Activated CD4-positive, alpha-beta T cell treated with anti-CD3 and anti-CD28 coated beads, Interleukin-2, amount 50 U/mL, for 48 hours (primary cell): ENCODE results near the gene TMEM59L.
"Not testable (repeated sequence)": the region's sequence is repeated elsewhere in the genome, so short reads cannot be mapped to it uniquely, and the experiment has no call there.

Experiments
- DNase-seq, 2 experiments: peaks; one replicate each; pipeline ENCODE4 v3.0.0-alpha.2; 2020

TMEM59L gene

DNA sequence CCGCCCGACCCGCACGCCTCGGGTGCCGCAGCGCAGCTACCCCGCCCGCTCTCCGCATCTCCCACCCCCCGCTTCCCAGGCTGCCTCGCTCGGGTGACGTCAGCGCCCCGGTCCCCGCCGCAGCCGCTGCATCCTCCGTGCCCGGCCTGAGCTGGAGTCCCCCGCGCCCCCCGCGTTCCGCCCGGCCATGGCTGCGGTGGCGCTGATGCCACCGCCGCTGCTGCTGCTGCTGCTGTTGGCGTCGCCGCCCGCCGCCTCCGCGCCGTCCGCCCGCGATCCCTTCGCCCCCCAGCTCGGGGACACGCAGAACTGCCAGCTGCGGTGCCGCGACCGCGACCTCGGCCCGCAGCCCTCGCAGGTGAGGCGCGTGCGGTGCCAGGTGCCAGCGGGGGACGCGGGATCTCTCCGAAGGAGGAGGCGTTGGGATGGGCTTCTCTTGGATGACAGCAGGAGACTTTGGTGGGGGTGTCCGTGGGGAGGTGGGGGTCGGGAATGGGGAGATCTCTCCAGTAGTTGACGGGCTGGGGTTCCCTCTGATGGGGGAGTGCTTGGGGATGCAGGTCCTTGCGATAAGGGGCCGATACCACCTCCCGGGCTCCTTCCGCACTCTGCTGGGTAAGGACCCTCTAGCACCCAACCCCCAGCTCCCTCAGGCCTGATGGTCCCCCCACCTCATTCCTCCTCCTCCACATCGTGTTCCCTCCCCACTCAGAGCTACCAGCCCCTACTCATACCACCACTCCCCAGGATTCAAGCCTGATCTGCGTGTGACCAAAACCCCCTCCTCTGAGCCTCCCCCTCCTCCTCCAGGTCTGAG is at the start of gene TMEM59L:
TMEM59L (plus strand) TSS at position 99 of the 817 bp plus-strand sequence; CDS start at position 188, 89 bp downstream.
- peak; percentile 33 to 47 for DNase-seq

DNA sequence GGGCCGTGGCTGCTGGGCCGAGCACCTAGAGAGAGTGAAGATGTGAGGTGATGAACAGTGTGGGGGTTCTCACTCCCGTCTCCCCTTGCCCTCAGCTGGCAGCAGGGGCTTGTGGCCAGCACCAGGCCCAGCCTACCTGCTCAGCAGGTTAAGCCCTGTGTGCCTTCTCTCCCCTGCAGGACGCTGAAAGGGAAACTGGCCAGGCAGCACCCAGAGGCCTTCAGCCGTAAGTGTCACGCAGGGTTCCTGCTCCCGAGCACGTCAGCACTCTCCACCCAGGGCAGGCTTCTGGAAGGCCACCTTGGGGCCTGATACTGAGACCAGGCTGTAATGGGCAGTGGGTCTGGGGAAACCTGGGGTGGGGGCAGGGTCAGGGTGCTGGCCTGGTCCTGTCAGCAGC is 45.7 kb upstream of the TMEM59L start:
- no peak for DNase-seq

DNA sequence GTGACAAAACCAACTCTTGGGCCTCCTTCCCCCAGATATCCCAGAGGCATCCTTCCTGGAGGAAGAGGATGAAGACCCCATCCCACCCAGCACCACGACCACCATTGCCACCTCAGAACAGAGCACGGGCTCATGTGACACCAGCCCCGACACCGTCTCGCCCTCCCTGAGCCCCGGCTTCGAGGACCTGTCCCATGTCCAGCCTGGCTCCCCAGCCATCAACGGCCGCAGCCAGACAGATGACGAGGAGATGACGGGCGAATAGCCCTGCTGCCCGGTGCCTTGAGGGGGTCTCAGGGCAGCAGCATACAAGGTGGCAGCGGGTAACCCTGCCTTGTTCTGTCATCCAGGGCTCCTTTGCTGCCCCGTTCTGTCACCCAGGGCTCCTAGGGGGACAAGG is 44.3 kb upstream of the TMEM59L start:
- no peak for DNase-seq

DNA sequence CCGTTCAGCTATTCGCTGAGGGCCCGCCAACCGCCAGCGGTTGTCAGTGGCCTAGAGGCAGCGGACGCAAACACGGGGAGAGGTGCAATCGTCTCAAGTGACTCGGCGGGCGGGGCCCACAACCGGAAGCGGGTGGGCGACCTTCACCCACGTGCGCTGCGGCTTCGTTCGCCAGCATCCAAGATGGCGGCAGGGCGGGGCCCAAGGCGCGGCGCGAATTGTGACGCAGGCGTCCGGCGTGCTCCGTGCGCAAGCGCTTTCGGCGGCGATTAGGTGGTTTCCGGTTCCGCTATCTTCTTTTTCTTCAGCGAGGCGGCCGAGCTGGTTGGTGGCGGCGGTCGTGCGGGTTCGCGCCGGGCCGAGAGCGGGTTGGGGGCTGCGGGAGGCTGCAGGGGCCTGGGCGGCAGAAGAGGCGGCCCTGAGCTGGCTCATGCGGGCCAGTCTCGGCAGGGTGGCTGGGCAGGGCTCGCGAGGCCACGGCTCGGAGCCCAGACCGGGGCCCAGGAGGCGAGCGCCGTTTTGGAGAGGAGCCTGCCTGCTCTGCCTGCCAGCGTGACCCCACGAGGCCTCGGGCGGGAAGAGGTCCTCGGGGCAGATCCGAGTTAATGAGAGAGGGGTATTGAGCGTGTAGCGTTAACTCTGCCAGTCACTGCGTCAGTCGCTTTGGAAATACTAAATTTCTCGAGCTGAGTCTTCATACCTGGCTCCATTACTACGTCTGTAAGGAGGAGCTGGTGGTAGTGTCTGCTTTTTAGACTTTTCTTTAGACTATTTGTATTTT is 40.9 kb upstream of the TMEM59L start, which contains the start of gene UBA52:
UBA52 (plus strand) TSS at position 294 of the 781 bp plus-strand sequence. CDS start 1,444 bp downstream, outside the sequence.
- DNase-seq = peak; percentile 99

DNA sequence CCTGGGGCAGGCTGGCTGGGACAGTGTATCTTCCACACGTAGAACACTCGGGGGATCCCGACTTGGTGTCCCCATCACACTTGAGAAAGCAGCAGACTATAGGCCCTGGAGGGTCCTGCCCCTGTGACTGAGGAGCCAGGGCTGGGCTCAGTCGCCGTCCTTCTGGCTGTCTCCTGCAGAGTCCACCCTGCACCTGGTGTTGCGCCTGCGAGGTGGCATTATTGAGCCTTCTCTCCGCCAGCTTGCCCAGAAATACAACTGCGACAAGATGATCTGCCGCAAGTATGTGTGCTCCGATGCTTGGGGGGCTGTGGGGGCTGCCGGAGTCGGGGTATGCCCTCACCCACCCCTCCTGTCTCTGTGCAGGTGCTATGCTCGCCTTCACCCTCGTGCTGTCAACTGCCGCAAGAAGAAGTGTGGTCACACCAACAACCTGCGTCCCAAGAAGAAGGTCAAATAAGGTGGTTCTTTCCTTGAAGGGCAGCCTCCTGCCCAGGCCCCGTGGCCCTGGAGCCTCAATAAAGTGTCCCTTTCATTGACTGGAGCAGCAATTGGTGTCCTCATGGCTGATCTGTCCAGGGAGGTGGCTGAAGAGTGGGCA is 37.9 kb upstream of the TMEM59L start:
- DNase-seq = no peak

DNA sequence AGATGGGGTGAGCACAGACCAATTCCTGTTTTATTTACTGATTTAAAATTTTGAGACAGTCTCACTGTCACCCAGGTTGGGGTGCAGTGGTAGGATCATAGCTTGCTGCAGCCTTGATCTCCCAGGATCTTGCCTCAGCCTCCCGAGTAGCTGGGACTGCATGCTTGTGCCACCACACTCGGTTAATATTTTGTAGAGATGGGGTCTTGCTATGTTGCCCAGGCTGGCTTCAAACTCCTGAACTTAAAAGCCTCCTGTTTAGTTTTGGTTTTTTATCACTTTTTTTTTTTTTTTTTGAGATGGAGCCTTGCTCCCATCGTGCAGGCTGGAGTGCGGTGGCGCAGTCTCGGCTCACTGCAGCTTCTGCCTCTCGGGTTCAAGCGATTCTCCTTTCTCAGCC is 36.3 kb upstream of the TMEM59L start:
- DNase-seq = no peak

DNA sequence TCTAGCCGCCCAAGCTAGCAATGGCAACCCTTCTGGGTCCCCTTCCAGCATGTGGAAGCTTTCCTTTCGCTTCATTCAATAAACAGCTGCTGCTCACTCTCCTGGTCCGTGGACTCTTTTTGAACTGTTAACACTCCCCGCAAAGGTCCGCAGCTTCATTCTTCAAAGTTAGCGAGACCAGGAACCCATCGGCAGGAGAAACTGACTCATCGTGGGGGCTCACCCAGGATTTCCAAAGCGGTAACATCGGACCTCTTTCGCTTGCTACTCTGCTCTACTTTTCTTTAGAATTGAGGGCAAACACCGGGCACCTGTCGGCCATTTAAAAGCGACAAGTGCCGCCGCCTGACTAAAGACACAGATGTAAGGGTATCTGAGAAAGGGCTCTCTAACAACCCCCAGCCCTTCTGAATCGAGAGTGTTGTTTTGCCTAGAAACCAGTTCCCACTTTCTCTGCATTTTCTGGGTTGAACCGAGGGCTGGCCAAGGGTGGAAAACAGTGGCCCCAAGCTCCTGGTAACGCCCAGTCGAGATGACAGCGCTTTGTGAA is 35.2 kb upstream of the TMEM59L start:
- no peak for DNase-seq

DNA sequence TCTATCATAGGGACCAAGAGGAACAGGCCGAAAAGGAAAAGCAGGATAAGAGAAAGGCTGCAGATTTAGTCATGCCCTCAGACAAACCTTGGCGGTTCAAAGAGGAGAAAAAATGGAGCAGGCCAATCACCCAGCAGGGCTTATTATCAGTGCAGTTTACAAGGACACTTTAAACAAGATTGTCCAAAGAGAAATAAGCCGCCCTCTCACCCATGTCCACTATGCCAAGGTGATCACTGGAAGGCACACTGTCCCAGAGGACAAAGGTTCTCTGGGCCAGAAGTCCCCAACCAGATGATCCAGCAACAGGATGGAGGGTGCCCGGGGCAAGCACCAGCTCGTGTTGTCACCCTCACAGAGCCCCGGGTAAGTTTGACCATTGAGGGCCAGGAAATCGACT is 32.4 kb upstream of the TMEM59L start:
- DNase-seq = no peak

DNA sequence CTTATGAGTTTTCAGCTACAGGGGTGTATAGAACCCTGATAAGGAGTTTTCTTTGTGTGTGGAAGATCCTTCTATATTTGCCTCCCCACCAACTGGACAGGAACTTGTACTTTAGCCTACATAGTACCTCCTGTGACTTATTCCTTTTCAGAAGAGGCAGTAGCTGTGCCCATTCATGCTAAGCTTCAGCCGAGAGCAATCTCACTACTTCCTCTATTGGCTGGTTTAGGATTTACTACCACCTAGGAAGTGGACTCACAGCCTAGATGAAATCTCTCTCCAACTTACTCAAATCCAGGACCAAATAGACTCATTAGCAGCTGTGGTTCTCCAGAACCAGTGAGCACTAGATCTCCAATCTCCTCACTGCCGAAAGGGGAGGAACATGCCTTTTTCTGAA is 26.4 kb upstream of the TMEM59L start:
- no peak for DNase-seq

DNA sequence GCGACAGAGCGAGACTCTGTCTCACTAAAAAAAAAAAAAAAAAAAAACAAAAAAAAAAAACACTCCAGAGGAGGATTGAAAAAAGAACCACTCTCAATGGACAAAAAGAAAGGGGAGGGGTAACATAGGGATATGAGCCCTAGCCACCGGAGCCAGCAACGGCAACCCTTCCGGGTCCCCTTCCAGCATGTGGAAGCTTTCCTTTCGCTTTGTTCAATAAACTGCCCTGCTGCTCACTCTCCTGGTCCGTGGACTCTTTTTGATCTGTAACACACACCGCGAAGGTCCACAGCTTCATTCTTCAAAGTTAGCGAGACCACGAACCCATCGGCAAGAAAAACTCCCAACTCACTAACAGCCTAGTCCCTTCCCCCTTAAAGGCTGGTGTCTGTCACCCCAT is 25.1 kb upstream of the TMEM59L start:
- DNase-seq = no peak

DNA sequence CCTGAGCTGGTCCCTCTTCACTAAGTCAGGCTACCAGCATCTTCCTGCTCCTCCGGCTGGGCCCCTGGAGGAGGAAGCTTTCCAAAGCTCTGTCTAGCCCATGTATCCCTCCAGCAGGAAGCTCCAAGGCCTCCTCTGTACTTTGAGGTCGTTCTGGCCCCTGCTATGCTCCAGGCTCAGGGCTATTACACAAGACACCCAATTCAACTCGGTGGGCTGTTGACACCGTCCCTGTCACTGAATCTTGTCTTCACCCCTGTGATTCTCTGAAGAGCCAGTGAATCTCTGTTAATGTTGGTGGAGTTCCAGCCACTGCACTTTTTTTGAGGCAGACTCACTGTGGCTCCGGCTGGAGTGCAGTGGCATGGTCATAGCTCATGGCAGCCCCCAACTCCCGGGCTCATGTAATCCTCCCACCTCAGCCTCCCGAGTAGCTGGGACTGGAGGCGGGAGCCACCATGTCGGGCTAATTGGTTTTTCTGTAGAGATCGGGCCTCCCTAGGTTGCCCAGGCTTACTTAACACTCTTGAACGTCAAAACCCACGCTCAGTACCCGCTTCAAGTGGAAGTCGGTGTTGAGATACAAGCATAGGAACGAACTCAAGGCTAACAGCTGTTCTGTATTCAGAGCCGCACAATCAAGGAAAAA is 24.6 kb upstream of the TMEM59L start:
- no peak for DNase-seq

DNA sequence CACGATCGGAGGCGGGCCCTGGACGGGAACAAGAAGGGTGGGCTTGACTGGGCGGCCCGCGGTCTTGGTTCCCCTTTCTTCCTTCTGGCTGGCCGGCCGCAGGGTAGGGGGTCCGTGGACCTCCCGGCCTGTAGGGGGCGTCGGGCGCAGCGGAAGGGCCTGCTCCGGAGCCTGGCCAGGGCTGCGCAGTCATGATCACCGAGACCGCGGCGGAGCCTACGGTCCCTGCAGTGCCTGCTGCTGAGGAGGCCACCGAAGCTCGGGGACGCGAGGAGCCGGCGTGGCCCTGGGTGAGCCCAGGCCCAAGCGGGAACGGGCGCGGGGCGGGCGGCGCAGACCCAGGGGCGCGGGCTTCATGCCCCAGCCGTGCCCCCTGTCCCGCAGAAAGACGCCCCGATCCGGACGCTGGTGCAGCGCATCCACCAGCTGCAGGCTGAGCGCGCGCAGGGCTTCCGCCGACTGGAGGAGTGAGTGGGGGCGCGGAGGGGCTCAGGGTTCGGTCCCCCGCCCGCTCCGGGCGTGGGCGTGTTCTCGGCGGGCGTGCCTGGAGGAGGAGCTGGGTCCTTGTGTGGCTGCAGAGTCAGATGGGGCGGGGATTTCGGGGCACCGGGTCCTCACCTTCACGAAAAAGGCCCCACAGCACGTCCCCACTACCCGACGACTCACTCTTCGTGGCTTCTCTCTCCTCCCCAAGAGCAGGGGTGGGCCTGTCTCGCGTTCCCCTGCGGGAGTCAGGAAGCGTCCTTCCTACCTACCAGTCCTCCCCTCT is 23.9 kb upstream of the TMEM59L start, which contains the start of gene REX1BD:
REX1BD (plus strand) TSS at position 188 of the 769 bp plus-strand sequence; CDS start at position 192, 4 bp downstream.
- DNase-seq = peak; percentile 86 to 92

DNA sequence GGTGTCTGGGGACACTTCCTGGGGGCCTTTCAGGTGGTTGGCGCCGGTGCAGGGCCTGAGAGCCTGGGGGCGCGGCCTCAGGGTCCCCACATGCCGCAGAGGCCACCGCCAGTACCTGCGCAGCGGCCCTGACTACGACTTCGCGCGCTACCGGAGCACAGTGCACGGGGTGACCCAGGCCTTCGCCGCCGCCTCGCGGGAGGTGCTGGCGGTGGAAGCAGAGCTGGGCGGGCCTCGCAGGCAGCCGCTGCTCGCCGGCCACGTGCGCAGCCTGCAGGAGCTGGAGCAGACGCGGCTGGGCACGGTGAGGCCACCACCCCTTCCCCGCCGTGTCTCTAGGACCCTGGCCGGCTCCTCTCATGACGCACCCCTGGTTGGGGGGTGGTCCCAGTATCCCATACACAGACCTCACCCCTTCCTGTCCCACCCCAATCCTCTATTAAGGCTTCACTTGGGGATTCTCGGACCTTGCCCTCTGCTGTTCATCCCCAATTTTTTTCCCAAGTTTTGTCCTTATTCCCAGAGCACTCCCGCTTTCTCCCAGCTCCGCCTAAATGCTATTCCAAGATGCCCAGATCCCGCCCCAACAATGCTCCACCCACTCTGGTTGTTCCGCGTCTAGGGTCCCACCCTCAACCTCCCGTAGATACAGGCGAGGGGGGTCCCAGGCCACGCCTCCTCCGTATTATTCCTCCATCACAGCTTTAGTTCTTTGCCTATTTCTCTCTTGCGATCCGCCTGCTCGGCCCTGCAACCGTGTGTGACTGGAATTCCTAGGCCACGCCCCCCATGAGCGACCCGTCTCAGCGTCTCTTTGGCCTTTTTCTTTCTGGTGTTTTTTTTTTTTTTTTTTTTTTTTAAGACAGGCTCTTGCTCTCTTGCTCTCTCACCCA is 23.0 kb upstream of the TMEM59L start:
- DNase-seq = peak; percentile 67 to 70

DNA sequence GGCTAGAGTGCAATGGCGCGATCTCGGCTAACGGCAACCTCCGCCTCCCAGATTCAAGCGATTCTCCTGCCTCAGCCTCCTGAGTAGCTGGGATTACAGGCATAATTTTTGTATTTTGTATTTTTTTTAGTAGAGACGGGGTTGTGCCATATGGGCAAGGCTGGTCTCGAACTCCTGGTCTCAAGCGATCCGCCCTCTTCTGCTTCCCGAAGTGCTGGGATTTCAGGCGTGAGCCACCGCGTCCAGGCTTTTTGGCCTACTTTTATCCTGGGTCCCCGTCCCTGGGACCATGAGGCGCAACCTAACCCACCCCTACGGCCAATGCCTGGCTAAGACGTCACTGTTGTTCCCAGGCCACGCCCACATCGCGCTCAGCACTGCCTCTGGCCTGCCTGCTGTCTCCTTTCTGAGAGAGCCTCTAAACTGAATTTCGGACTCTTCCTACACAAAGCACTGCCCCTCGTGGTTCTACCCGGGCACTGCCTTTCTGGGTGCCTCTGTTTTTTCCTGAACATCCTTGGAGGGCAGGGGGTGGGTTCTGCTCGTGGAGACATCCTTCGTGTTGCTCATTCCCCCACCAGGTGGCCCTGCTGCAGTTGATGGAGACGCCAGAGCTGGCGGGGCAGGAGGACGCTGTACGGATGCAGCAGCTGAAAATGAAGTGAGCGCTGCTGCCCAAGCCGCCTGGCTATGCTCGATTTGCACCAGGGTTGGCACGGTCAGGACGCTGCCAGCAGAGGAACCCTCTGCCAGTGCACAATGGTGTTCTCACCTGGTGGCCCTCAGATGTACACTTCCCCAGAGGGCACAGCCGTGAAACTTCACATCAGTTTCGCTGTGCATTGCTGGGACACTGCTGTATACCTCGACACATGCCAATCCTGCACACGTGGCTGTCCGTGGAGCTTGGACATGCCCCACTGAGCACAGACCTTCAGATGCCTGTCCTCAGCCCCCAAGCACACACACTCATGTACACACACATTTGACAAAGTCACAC is 22.1 kb upstream of the TMEM59L start:
- DNase-seq = peak in 1 of 2 experiments; percentile 34

DNA sequence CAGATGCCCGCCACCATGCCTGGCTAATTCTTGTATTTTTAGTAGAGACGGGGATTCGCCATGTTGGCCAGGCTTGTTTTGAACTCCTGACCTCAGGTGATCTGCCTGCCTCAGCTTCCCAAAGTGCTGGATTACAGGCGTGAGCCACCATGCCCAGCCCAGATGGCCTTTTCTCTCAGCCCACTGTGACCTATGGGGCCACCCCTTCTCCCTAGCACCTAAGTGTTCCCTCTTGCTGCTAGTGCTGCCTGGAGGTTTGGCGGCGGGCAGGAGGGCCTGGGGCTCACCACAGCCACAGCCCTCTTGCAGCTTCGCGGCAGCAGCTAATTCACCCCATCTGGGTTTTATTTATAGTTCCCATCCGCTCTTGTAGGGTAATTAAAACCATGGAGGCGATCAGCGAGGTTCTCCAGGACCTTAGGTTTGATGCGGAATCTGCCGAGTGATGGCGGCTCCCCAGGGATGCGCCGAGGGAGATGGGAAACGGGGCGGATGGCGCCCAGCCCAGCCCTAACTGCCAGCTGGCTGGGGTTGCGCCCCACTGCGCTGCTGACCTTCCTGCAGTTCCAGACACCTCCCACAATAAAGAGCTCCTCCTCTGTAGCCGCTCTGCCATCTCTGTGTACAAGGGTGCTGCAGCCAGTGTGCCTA is 20.8 kb upstream of the TMEM59L start:
- no peak for DNase-seq

DNA sequence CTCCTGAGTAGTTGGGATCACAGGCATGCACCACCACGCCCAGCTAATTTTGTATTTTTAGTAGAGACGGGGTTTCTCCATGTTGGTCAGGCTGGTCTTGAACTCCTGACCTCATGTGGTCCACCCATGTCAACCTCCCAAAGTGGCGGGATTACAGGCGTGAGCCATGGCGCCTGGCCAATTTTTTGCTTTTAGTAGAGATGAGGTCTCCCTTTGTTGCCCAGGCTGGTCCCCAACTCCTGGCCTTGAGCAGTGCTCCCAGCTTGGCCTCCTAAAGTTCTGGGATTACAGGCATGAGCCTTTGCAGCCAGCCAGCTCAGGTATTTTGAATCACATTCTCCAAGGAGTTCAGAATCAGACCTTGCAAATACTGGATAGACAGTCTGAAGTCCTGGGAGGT is 19.9 kb upstream of the TMEM59L start:
- not testable (repeated sequence) for DNase-seq

DNA sequence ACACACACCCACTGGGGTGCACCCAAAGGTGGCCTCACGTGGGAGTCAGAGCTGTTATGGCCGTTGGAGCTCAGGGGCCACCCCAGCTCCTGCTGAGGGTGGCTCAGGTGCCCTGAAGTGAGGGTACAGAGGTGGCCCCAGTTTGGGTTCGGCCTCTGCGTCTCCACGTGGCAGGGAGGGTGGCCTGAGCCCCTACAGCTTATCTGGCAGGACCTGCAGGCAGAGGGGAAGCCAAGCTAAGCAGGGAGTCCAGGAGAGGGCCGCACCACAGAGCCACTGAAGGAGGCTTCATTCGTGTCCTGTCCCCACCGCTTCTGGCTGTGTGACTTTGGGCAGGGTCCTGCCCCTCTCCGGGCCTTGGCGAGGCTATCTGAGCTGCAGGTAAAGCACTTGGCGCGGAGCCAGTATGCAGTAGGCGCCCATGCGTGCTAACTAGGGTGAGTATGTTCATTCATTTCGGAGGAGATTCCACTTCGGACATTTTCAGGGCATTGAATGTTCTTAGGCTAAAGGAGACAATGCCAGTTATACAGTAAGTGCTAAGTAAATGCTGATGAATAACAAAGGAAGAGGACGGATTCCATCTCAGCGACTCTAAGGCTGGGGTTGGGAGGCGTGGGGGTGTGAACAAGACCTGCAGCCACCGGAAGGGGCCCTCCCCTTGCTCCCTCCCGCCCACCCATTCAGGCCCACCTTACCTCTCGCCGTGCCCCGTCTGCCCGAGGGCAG is 19.1 kb upstream of the TMEM59L start:
- no peak for DNase-seq
